ENCODE results near the gene DHX9. TPM values are rescaled to one million over a fixed set of nuclear protein-coding genes. Genes with fewer than 3 reads are reported as not detected.

Gene DHX9
- polyA plus RNA-seq, 1 donor from 2014 or later = 193 TPM

Other genes starting within 250 kb of the DHX9 start
- gene RGS16, start 235.0 kb upstream of the DHX9 start, polyA plus RNA-seq = 1.1 and 2.3 TPM in 2 replicates
- 2.9 and 8.3 TPM in 2 replicates for gene RGS8, start 154.8 kb upstream of the DHX9 start, polyA plus RNA-seq
- gene NPL, start 49.6 kb upstream of the DHX9 start, polyA plus RNA-seq = 1.2 and 1.6 TPM in 2 replicates
- gene SHCBP1L, start 113.8 kb downstream of the DHX9 start, polyA plus RNA-seq = not detected in 2 replicates
- gene LAMC1, start 184.1 kb downstream of the DHX9 start, polyA plus RNA-seq = 4.2 TPM in 2 replicates